ENCODE results near the gene WDR1.

Gene WDR1

DNA sequence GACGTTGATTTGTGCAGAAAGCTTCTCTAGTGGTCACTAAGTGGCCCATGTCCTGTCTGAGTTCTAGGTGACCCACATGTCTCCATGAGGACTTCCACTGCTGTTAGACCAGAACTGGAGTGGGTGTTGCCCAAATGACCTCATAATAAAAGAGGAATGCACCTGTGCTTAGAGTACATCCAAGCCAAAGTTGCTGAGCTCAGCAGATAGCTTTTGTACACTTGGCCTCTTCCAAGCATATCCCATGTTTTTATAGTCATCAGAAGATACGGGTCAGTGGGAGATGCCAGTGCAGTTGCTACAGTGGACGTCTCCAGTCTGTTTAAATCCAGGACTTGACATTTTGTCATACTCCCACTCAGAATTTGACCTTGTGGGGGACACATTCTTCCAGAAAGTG is 37.6 kb upstream of the WDR1 start:
- Mint-ChIP-seq H3K9me3 (no peaks in the 10 kb centered on the region), H3K4me3 (no peak overlapping the region), H3K27ac (no peak overlapping the region), H3K36me3 (ENCODE audit: low read depth) (no peaks in the 10 kb centered on the region), H3K4me1 (peaks cover 16% of the 10 kb centered on the region), H3K27me3 (ENCODE audit: low read depth) (peaks cover 28% of the 10 kb centered on the region)
- TF ChIP-seq CTCF (IDR thresholded peaks at IDR 0.05; ENCODE audit: unreplicated experiment in 3 of 3), result no peak

DNA sequence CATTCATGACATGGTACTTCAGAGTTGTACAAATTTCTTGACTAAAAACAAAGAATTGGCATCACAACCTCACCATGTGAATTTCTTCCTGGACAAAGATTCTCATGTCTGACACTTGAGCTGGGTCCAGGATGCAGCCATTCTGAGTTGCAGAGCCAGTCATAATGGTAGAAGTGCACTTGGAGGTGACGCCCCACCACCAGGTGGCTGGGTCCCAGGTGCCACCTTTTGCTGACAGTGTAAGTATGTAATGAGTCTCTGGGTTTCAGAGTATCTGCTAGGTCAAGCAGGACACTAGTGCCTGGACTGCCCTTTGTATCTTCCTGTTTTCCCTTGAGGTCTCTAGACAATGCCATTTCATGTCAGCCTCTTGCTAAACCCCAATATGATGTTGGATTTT is 36.6 kb upstream of the WDR1 start:
- no peaks in the 10 kb centered on the region for H3K36me3 Mint-ChIP-seq (ENCODE audit: low read depth)
- TF ChIP-seq CTCF (IDR thresholded peaks at IDR 0.05; ENCODE audit: unreplicated experiment in 3 of 3), result no peak
- H3K27ac Mint-ChIP-seq, result no peak overlapping the region
- H3K27me3 Mint-ChIP-seq (ENCODE audit: low read depth), result peaks cover 28% of the 10 kb centered on the region
- H3K4me3 Mint-ChIP-seq, result no peak overlapping the region
- peaks cover 16% of the 10 kb centered on the region for H3K4me1 Mint-ChIP-seq
- no peaks in the 10 kb centered on the region for H3K9me3 Mint-ChIP-seq

- H3K36me3 Mint-ChIP-seq (ENCODE audit: low read depth), result no peaks in the 10 kb centered on the region
- H3K27me3 Mint-ChIP-seq (ENCODE audit: low read depth), result peaks cover 23% of the 10 kb centered on the region
- H3K9me3 Mint-ChIP-seq, result no peaks in the 10 kb centered on the region
- no peak for TF ChIP-seq CTCF (IDR thresholded peaks at IDR 0.05; ENCODE audit: unreplicated experiment in 3 of 3)
- no peak overlapping the region for H3K27ac Mint-ChIP-seq
- H3K4me1 Mint-ChIP-seq, result peaks cover 3% of the 10 kb centered on the region
- H3K4me3 Mint-ChIP-seq, result no peak overlapping the region
These were observed 34.6 kb upstream of the WDR1 start for GRCh38 chr4:10151182-10151581.

GRCh38 chr4:10144966-10145365 is 28.4 kb upstream of the WDR1 start:
- no peak overlapping the region for H3K4me3 Mint-ChIP-seq
- peaks cover 16% of the 10 kb centered on the region for H3K27me3 Mint-ChIP-seq (ENCODE audit: low read depth)
- TF ChIP-seq CTCF (IDR thresholded peaks at IDR 0.05; ENCODE audit: unreplicated experiment in 3 of 3), result no peak
- no peaks in the 10 kb centered on the region for H3K9me3 Mint-ChIP-seq
- H3K36me3 Mint-ChIP-seq (ENCODE audit: low read depth), result no peaks in the 10 kb centered on the region
- H3K4me1 Mint-ChIP-seq, result no peaks in the 10 kb centered on the region
- H3K27ac Mint-ChIP-seq, result no peak overlapping the region

- peaks cover 14% of the 10 kb centered on the region for H3K27me3 Mint-ChIP-seq (ENCODE audit: low read depth)
- no peak overlapping the region for H3K27ac Mint-ChIP-seq
- no peaks in the 10 kb centered on the region for H3K4me1 Mint-ChIP-seq
- H3K9me3 Mint-ChIP-seq, result no peaks in the 10 kb centered on the region
- no peaks in the 10 kb centered on the region for H3K36me3 Mint-ChIP-seq (ENCODE audit: low read depth)
- no peak for TF ChIP-seq CTCF (IDR thresholded peaks at IDR 0.05; ENCODE audit: unreplicated experiment in 3 of 3)
- no peak overlapping the region for H3K4me3 Mint-ChIP-seq
These were observed 27.9 kb upstream of the WDR1 start for GRCh38 chr4:10144479-10144878.

DNA sequence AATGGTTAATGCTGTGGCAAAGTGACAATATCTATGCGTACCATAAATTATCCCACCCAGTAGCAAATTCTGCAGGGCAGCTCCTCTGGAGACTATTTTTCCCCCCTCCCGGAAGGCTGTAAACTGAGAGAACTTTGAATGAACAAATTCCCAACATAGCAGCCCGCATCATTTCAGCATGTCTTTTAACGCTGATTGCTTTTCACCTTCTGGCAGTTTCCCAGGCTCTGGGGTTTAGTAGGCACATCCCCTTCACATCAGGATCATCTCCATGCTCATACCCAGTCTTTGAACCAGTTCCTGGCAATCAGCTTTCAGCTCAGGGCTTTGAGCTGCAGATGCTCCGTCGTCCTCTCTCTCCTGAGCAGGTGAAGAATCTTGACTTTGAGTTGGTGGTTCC is 26.6 kb upstream of the WDR1 start:
- no peaks in the 10 kb centered on the region for H3K4me1 Mint-ChIP-seq
- H3K4me3 Mint-ChIP-seq, result no peak overlapping the region
- H3K27me3 Mint-ChIP-seq (ENCODE audit: low read depth), result peaks cover 14% of the 10 kb centered on the region

More for the DNA sequence above, 26.6 kb upstream of the WDR1 start:
- no peak for TF ChIP-seq CTCF (IDR thresholded peaks at IDR 0.05; ENCODE audit: unreplicated experiment in 3 of 3)
- Mint-ChIP-seq H3K9me3 (peaks cover 2% of the 10 kb centered on the region), H3K27ac (no peak overlapping the region), H3K36me3 (ENCODE audit: low read depth) (no peaks in the 10 kb centered on the region)
